Uterus (tissue), 2 donors: Measurements from ENCODE around the gene AARS1.

ENCODE experiments used
- CTCF ChIP-seq, 4 experiments: fragments of 200-600 bp in 2 of 4; fragments of 450-650 bp in 2 of 4; sonication (generic) in 2 of 4; IDR thresholded peaks; one replicate each; pipeline ENCODE4 v1.5.1; 2016 to 2019; ENCODE audit warnings: antibody characterized with exemption in 4 of 4, mild to moderate bottlenecking in 2 of 4, moderate library complexity in 1 of 4
- POLR2A ChIP-seq, 2 donors: fragments of 450-650 bp; IDR thresholded peaks; one replicate each; pipeline ENCODE4 v1.6.1; 2016; ENCODE audit warnings: antibody characterized with exemption in 2 of 2, mild to moderate bottlenecking in 1 of 2, moderate library complexity in 1 of 2

GRCh38 chr16:70294385-70295025 lies 5.2 kb upstream of the AARS1 start:
- TF ChIP-seq CTCF (IDR thresholded peaks at IDR 0.05), result no peak
- no peak for TF ChIP-seq POLR2A (IDR thresholded peaks at IDR 0.05)
